Measurements from ENCODE around the gene CFAP210. TPM values are rescaled to one million over a fixed set of nuclear protein-coding genes. Genes with fewer than 3 reads are reported as not detected.

The CFAP210 gene
- total RNA-seq, 2 donors from 2014 or later = 0.70 to 1.9 TPM

GRCh38 chr2:169735623-169736022 is 41.4 kb upstream of the CFAP210 start:
- peaks cover 8% of the 10 kb centered on the region for H3K27me3 ChIP-seq (ENCODE audit: control insufficient read depth, insufficient read depth, low read length, poor library complexity, severe bottlenecking)
- no peak for TF ChIP-seq CTCF (conservative IDR thresholded peaks at IDR 0.05)
- Mint-ChIP-seq H3K27me3 (ENCODE audit: insufficient read depth) (peaks cover 16% of the 10 kb centered on the region), H3K4me1 (peaks cover 29% of the 10 kb centered on the region), H3K9me3 (peaks cover 8% of the 10 kb centered on the region), H3K36me3 (ENCODE audit: low read depth) (peaks cover 27% of the 10 kb centered on the region), H3K4me3 (peak overlapping the region; percentile 88), H3K27ac (no peak overlapping the region)
- no peak overlapping the region for H3K9ac ChIP-seq (ENCODE audit: extremely low read depth, low read length, poor library complexity, severe bottlenecking)
- H3K4me1 ChIP-seq (ENCODE audit: control insufficient read depth, insufficient read depth, low read length) = peaks cover 5% of the 10 kb centered on the region
- DNase-seq = no peak
- no peaks in the 10 kb centered on the region for H3K9me3 ChIP-seq (ENCODE audit: control insufficient read depth, low read length)
- H3K36me3 ChIP-seq (ENCODE audit: control insufficient read depth, insufficient read depth, low read length) = peaks cover 9% of the 10 kb centered on the region
- 87 to 90% methylated on average over 3 to 4 of the region's 4 CpGs for WGBS, 2 experiments (ENCODE audit: insufficient coverage in 1 of 2, insufficient read length in 1 of 2)
- H3K27ac ChIP-seq (ENCODE audit: low read depth, low read length) = no peak overlapping the region
- peak overlapping the region; percentile 94 for H3K4me3 ChIP-seq (ENCODE audit: low read length)

- Histone ChIP-seq H3K4me3 (ENCODE audit: low read length) (peak overlapping the region; percentile 94), H3K9ac (ENCODE audit: extremely low read depth, low read length, poor library complexity, severe bottlenecking) (peak overlapping the region; percentile 66), H3K36me3 (ENCODE audit: control insufficient read depth, insufficient read depth, low read length) (peaks cover under 1% of the 10 kb centered on the region), H3K27ac (ENCODE audit: low read depth, low read length) (peak overlapping the region; percentile 12), H3K27me3 (ENCODE audit: control insufficient read depth, insufficient read depth, low read length, poor library complexity, severe bottlenecking) (peaks cover 8% of the 10 kb centered on the region), H3K9me3 (ENCODE audit: control insufficient read depth, low read length) (no peaks in the 10 kb centered on the region), H3K4me1 (ENCODE audit: control insufficient read depth, insufficient read depth, low read length) (peaks cover 5% of the 10 kb centered on the region)
- peak overlapping the region; percentile 88 for H3K4me3 Mint-ChIP-seq
- TF ChIP-seq CTCF (conservative IDR thresholded peaks at IDR 0.05) = no peak
- DNase-seq = peak; percentile 80
- H3K27me3 Mint-ChIP-seq (ENCODE audit: insufficient read depth) = peaks cover 16% of the 10 kb centered on the region
- H3K4me1 Mint-ChIP-seq = peaks cover 26% of the 10 kb centered on the region
- peak overlapping the region; percentile 74 for H3K27ac Mint-ChIP-seq
- H3K36me3 Mint-ChIP-seq (ENCODE audit: low read depth) = peaks cover 18% of the 10 kb centered on the region
- 0 to 1% methylated on average over 12 to 69 of the region's 69 CpGs for WGBS, 2 experiments (ENCODE audit: insufficient coverage in 1 of 2, insufficient read length in 1 of 2)
- H3K9me3 Mint-ChIP-seq = peaks cover 5% of the 10 kb centered on the region
Observed at GRCh38 chr2:169734169-169734847, 40.1 kb upstream of the CFAP210 start.

- Histone ChIP-seq H3K4me3 (ENCODE audit: low read length) (peak overlapping the region; percentile 82), H3K4me1 (ENCODE audit: control insufficient read depth, insufficient read depth, low read length) (peaks cover 5% of the 10 kb centered on the region), H3K36me3 (ENCODE audit: control insufficient read depth, insufficient read depth, low read length) (no peaks in the 10 kb centered on the region), H3K27me3 (ENCODE audit: control insufficient read depth, insufficient read depth, low read length, poor library complexity, severe bottlenecking) (peaks cover 8% of the 10 kb centered on the region), H3K9ac (ENCODE audit: extremely low read depth, low read length, poor library complexity, severe bottlenecking) (no peak overlapping the region), H3K27ac (ENCODE audit: low read depth, low read length) (no peak overlapping the region), H3K9me3 (ENCODE audit: control insufficient read depth, low read length) (no peaks in the 10 kb centered on the region)
- TF ChIP-seq CTCF (conservative IDR thresholded peaks at IDR 0.05) = no peak
- Mint-ChIP-seq H3K36me3 (ENCODE audit: low read depth) (peaks cover 10% of the 10 kb centered on the region), H3K27me3 (ENCODE audit: insufficient read depth) (peaks cover 16% of the 10 kb centered on the region), H3K4me1 (peaks cover 22% of the 10 kb centered on the region), H3K4me3 (peak overlapping the region; percentile 88), H3K9me3 (no peaks in the 10 kb centered on the region), H3K27ac (no peak overlapping the region)
- DNase-seq = no peak
- 76 to 97% methylated on average over 9 to 13 of the region's 13 CpGs for WGBS, 2 experiments (ENCODE audit: insufficient coverage in 1 of 2, insufficient read length in 1 of 2)
Observed at GRCh38 chr2:169732583-169733358, 38.6 kb upstream of the CFAP210 start.

Data from endodermal cell (in vitro differentiated cells).